ENCODE measurements around the gene PIP4K2C.

GRCh38 chr12:57543581-57543980 lies 47.4 kb upstream of the PIP4K2C start:
- no peak for TF ChIP-seq CTCF (IDR thresholded peaks at IDR 0.05)
- no peak for TF ChIP-seq POLR2A (IDR thresholded peaks at IDR 0.05)
